MM.1S (cell line): Measurements from ENCODE around the gene ABHD15.
A peak's percentile ranks its signal among the peaks of the same experiment; 100 is the strongest.

Experiments used
- DNase-seq: peaks from one replicate; pipeline ENCODE4 v3.0.0-alpha.2; 2015
- H2AFZ ChIP-seq: fragments of 300-600 bp; sonication (generic); 2 replicates; pipeline ENCODE4 v1.6.0; 2016; ENCODE audit warnings: antibody characterized with exemption, low read length
- H3F3A ChIP-seq: fragments of 300-600 bp; sonication (generic); 2 replicates; pipeline ENCODE4 v1.6.1; 2016; ENCODE audit warnings: mild to moderate bottlenecking, antibody characterized with exemption, low read length, moderate library complexity, mixed read lengths; ENCODE audit not compliant: insufficient read depth
- H3K27ac ChIP-seq: fragments of 300-600 bp; sonication (generic); 2 replicates; pipeline ENCODE4 v1.5.1; 2016; ENCODE audit warnings: mild to moderate bottlenecking, low read length
- H3K27me3 ChIP-seq: fragments of 300-600 bp; sonication (generic); replicated peaks from 2 replicates; pipeline ENCODE4 v1.6.0; 2016; ENCODE audit warnings: low read length; ENCODE audit not compliant: insufficient read depth
- H3K36me3 ChIP-seq: fragments of 300-600 bp; sonication (generic); replicated peaks from 2 replicates; pipeline ENCODE4 v1.6.1; 2016; ENCODE audit warnings: mild to moderate bottlenecking, low read length, mixed read lengths; ENCODE audit not compliant: insufficient read depth
- H3K4me1 ChIP-seq: fragments of 300-600 bp; sonication (generic); 2 replicates; pipeline ENCODE4 v1.6.1; 2016; ENCODE audit warnings: low read length, mixed read lengths
- H3K4me2 ChIP-seq: fragments of 300-600 bp; sonication (generic); 2 replicates; pipeline ENCODE4 v1.6.0; 2016; ENCODE audit warnings: low read depth, low read length
- H3K4me3 ChIP-seq: fragments of 300-600 bp; sonication (generic); 2 replicates; pipeline ENCODE4 v1.5.1; 2016; ENCODE audit warnings: low read length, mixed read lengths
- H3K79me2 ChIP-seq: fragments of 300-600 bp; sonication (generic); 2 replicates; pipeline ENCODE4 v1.6.1; 2016; ENCODE audit warnings: mixed run types, low read length, mixed read lengths
- H3K9ac ChIP-seq: fragments of 300-600 bp; sonication (generic); 2 replicates; pipeline ENCODE4 v1.6.1; 2016; ENCODE audit warnings: low read length, mixed read lengths
- H3K9me2 ChIP-seq: fragments of 300-600 bp; sonication (generic); replicated peaks from 2 replicates; pipeline ENCODE4 v1.6.1; 2016; ENCODE audit warnings: mild to moderate bottlenecking, low read length, mixed read lengths; ENCODE audit not compliant: insufficient read depth
- H3K9me3 ChIP-seq: fragments of 300-600 bp; sonication (generic); replicated peaks from 2 replicates; pipeline ENCODE4 v1.6.1; 2016; ENCODE audit warnings: mild to moderate bottlenecking, low read length, mixed read lengths; ENCODE audit not compliant: insufficient read depth
- H4K20me1 ChIP-seq: fragments of 300-600 bp; sonication (generic); 2 replicates; pipeline ENCODE4 v1.6.1; 2016; ENCODE audit warnings: mild to moderate bottlenecking, low read length, moderate library complexity, mixed read lengths; ENCODE audit not compliant: insufficient read depth
- EZH2 ChIP-seq: fragments of 300-600 bp; sonication (generic); optimal IDR thresholded peaks from 2 replicates; pipeline ENCODE3; 2017; ENCODE audit warnings: low read depth, mild to moderate bottlenecking, antibody characterized with exemption, low read length, mixed read lengths
- EZH2phosphoT487 ChIP-seq: fragments of 300-600 bp; sonication (generic); IDR thresholded peaks from 2 replicates; pipeline ENCODE4 v1.6.1; 2018; ENCODE audit warnings: antibody characterized with exemption, low read length
- TF ChIP-seq, protein P1 (sequence below): fragments of 300-600 bp; sonication (generic); IDR thresholded peaks from 2 replicates; pipeline ENCODE4 v1.5.1; 2016; ENCODE audit warnings: antibody characterized with exemption, low read length, mixed read lengths

ABHD15 gene

GRCh38 chr17:29588017-29588561 lies 21.3 kb upstream of the ABHD15 start:
- Histone ChIP-seq H3K9ac (peak overlapping the region; percentile 68; the same call in 1 of the 2 replicates), H4K20me1 (no peaks in the 10 kb centered on the region), H3K9me2 (no peaks in the 10 kb centered on the region), H2AFZ (peak overlapping the region; percentile 57; the same call in 1 of the 2 replicates), H3K9me3 (no peaks in the 10 kb centered on the region), H3K36me3 (no peaks in the 10 kb centered on the region), H3K4me3 (peak overlapping the region; percentile 78), H3K4me1 (peaks cover 32% of the 10 kb centered on the region), H3K4me2 (peak overlapping the region; percentile 90), H3F3A (peaks cover 6% of the 10 kb centered on the region; the same call in 1 of the 2 replicates), H3K27me3 (no peaks in the 10 kb centered on the region), H3K79me2 (peaks cover 55% of the 10 kb centered on the region), H3K27ac (no peak overlapping the region)
- DNase-seq = no peak
- TF ChIP-seq, protein P1, sequence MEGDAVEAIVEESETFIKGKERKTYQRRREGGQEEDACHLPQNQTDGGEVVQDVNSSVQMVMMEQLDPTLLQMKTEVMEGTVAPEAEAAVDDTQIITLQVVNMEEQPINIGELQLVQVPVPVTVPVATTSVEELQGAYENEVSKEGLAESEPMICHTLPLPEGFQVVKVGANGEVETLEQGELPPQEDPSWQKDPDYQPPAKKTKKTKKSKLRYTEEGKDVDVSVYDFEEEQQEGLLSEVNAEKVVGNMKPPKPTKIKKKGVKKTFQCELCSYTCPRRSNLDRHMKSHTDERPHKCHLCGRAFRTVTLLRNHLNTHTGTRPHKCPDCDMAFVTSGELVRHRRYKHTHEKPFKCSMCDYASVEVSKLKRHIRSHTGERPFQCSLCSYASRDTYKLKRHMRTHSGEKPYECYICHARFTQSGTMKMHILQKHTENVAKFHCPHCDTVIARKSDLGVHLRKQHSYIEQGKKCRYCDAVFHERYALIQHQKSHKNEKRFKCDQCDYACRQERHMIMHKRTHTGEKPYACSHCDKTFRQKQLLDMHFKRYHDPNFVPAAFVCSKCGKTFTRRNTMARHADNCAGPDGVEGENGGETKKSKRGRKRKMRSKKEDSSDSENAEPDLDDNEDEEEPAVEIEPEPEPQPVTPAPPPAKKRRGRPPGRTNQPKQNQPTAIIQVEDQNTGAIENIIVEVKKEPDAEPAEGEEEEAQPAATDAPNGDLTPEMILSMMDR = no peak
- TF ChIP-seq EZH2phosphoT487 (no peak), EZH2 (no peak)

- peak overlapping the region; percentile 68; the same call in 1 of the 2 replicates for H3K9ac ChIP-seq
These were observed 20.8 kb upstream of the ABHD15 start for GRCh38 chr17:29587591-29587990.

DNA sequence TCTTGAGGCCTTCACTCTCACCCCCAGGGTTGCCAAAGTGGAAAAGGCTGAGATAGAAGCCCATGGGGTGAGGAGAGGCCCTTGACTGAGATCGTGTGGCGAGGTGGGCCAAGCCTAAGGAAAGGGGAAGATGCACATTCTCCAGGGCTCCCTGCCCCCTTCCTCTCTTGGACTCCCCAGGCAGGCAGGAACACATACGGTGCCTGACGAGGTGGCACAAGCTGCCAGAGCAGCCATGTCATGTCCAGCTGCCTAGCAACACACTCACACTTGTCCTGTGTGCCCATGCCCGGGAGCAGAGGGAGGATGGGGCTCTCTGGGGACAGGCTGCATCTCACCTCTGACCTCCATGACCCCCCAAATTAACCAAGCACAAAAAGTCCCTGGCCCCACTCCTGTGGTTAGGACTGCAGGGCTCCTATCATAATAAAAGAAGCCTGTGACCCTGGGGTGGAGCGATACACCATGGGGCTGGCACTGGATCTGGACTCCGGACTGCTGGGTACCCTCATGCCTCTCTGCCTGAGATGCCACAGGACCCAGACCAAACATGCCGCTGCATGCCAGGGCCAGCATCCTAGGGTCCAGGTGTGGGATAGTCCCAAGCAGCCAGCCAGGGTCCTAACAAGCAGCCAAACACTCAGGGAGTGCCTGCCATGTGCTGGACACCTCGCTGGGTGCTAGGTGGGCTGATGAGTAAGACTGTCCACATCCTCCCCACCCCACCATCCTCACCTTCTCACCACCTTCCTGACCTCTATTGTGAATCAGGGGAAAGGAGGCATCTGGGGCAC lies 20.0 kb upstream of the ABHD15 start:
- Histone ChIP-seq H3K9me3 (no peaks in the 10 kb centered on the region), H3K36me3 (no peaks in the 10 kb centered on the region), H4K20me1 (no peaks in the 10 kb centered on the region), H3F3A (0 out of 2 replicates have a peak, but pooled peaks cover under 1% of the 10 kb centered on the region), H3K4me3 (no peak overlapping the region), H3K79me2 (peaks cover 57% of the 10 kb centered on the region), H3K9me2 (no peaks in the 10 kb centered on the region), H3K27me3 (no peaks in the 10 kb centered on the region), H3K4me1 (peaks cover 22% of the 10 kb centered on the region), H3K4me2 (no peak overlapping the region), H3K9ac (no peak overlapping the region), H2AFZ (no peak overlapping the region), H3K27ac (no peak overlapping the region)
- DNase-seq = no peak
- TF ChIP-seq EZH2 = no peak
- TF ChIP-seq, protein P1 = no peak
- no peak for TF ChIP-seq EZH2phosphoT487

More at GRCh38 chr17:29587591-29587990, 20.8 kb upstream of the ABHD15 start:
- Histone ChIP-seq H3K4me3 (peak overlapping the region; percentile 78; the same call in 1 of the 2 replicates), H3K4me1 (peaks cover 29% of the 10 kb centered on the region), H2AFZ (no peak overlapping the region), H4K20me1 (no peaks in the 10 kb centered on the region), H3F3A (peaks cover 6% of the 10 kb centered on the region; the same call in 1 of the 2 replicates), H3K36me3 (no peaks in the 10 kb centered on the region), H3K79me2 (peaks cover 55% of the 10 kb centered on the region), H3K4me2 (peak overlapping the region; percentile 90; the same call in 1 of the 2 replicates), H3K27ac (no peak overlapping the region), H3K9me2 (no peaks in the 10 kb centered on the region), H3K27me3 (no peaks in the 10 kb centered on the region), H3K9me3 (no peaks in the 10 kb centered on the region)
- DNase-seq = no peak
- TF ChIP-seq, protein P1 = no peak
- TF ChIP-seq EZH2 = no peak
- no peak for TF ChIP-seq EZH2phosphoT487
